22Rv1 (cell line): ENCODE data around the gene MEIKIN.

Source experiments
- H3K27ac ChIP-seq: fragments of 450-650 bp; 2 replicates; pipeline ENCODE4 v1.5.1; 2017
- ZFX ChIP-seq: fragments of 450-650 bp; IDR thresholded peaks from 2 replicates; pipeline ENCODE4 v1.6.1; 2017; ENCODE audit warnings: antibody characterized with exemption, borderline replicate concordance
- TF ChIP-seq, protein P1 (sequence below): fragments of 450-650 bp; IDR thresholded peaks from 2 replicates; pipeline ENCODE4 v1.5.1; 2017; ENCODE audit warnings: mild to moderate bottlenecking

Gene MEIKIN

GRCh38 chr5:131942016-131942415, 3.4 kb downstream of the MEIKIN start:
- TF ChIP-seq, protein P1, sequence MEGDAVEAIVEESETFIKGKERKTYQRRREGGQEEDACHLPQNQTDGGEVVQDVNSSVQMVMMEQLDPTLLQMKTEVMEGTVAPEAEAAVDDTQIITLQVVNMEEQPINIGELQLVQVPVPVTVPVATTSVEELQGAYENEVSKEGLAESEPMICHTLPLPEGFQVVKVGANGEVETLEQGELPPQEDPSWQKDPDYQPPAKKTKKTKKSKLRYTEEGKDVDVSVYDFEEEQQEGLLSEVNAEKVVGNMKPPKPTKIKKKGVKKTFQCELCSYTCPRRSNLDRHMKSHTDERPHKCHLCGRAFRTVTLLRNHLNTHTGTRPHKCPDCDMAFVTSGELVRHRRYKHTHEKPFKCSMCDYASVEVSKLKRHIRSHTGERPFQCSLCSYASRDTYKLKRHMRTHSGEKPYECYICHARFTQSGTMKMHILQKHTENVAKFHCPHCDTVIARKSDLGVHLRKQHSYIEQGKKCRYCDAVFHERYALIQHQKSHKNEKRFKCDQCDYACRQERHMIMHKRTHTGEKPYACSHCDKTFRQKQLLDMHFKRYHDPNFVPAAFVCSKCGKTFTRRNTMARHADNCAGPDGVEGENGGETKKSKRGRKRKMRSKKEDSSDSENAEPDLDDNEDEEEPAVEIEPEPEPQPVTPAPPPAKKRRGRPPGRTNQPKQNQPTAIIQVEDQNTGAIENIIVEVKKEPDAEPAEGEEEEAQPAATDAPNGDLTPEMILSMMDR: no peak
- no peak for TF ChIP-seq ZFX

GRCh38 chr5:131939690-131940345, 5.6 kb downstream of the MEIKIN start:
- no peak for TF ChIP-seq ZFX
- TF ChIP-seq, protein P1: no peak
- no peak overlapping the region for H3K27ac ChIP-seq

More at GRCh38 chr5:131942016-131942415, 3.4 kb downstream of the MEIKIN start:
- no peak overlapping the region for H3K27ac ChIP-seq

DNA sequence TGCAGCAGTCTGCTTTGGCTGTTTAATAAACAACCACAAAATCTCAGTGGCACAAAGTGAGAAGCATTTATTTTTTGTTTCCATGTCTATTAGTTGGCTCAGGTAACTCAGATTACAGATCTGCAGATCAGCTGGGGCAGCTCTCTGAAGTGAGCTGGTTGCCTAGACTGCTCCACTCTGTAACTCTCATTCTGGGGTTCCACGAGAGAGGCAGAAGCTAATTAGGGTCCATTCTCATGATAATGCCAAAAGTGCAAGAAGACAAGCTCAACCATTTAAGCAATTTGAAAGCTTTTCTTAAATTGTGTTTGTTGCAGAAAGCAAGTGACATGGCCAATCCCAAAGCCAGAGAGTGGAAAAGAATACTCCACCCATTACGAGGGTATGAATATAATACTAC, 13.2 kb downstream of the MEIKIN start:
- no peak overlapping the region for H3K27ac ChIP-seq
- TF ChIP-seq, protein P1: no peak
- TF ChIP-seq ZFX: no peak

- TF ChIP-seq ZFX: no peak
- TF ChIP-seq, protein P1: no peak
- H3K27ac ChIP-seq: no peak overlapping the region
These were observed 16.5 kb downstream of the MEIKIN start for GRCh38 chr5:131928957-131929356.

DNA sequence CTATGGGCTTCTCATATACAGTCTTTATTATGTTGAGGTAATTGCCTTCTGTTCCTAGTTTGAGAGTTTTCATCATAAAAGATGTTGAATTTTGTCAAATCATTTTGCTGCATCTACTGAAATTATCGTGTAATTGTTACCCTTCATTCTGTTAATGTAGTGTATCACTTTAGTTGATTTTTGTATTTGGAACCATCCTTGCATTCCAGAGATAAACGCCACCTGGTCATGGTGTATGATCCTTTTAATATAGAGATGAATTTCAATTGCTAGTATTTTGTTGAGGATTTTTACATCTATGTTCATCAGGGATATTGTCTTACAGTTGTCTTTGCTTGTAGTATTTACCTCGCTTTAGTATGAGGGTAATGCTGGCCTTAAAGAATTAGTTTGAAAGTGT, 19.3 kb downstream of the MEIKIN start:
- TF ChIP-seq ZFX: no peak
- TF ChIP-seq, protein P1: no peak
- H3K27ac ChIP-seq: no peak overlapping the region

DNA sequence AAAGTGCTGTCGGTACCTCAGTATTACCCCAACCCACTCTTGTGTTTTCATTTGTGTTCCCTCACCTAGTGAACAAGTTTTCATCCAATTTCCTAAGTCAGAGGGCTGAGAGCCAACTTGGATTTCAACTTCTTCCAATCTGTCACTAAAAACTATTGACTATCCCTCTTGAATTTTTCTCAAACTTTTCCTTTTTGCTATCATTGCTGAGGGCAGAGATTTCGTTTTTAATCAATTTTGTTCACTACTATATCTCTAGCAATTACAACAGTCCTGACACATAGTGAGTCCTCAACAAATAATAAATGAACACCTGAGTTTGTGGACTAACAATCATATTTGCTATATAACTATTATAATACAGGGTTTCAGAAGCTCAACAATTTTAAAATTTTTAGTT, 29.0 kb downstream of the MEIKIN start:
- TF ChIP-seq, protein P1: no peak
- no peak for TF ChIP-seq ZFX
- H3K27ac ChIP-seq: no peak overlapping the region

GRCh38 chr5:131914472-131914871, 31.0 kb downstream of the MEIKIN start:
- no peak for TF ChIP-seq ZFX
- TF ChIP-seq, protein P1: no peak

More at GRCh38 chr5:131914472-131914871, 31.0 kb downstream of the MEIKIN start:
- no peak overlapping the region for H3K27ac ChIP-seq
